Peyer's patch (tissue), 4 donors: ENCODE measurements around the gene FOXL3. TPM values are rescaled to one million over a fixed set of nuclear protein-coding genes. Genes with fewer than 3 reads are reported as not detected.
A peak's percentile ranks its signal among the peaks of the same experiment; 100 is the strongest.
"Not testable (repeated sequence)": the region's sequence is repeated elsewhere in the genome, so short reads cannot be mapped to it uniquely, and the experiment has no call there.

Experiments used
- DNase-seq, 3 donors: peaks; one replicate each; pipeline ENCODE4 v3.0.0-alpha.2; 2017 to 2019
- H3K27ac ChIP-seq, 4 donors: fragments of 200-600 bp; sonication (generic); one replicate each; pipeline ENCODE4 v1.5.1; 2016 to 2019
- H3K27me3 ChIP-seq, 2 donors: fragments of 200-600 bp; sonication (generic); one replicate each; pipeline ENCODE4 v1.5.1; 2019
- H3K36me3 ChIP-seq, 3 donors: fragments of 200-600 bp; sonication (generic); one replicate each; pipeline ENCODE4 v1.5.1; 2016 to 2019
- H3K4me1 ChIP-seq, 4 donors: fragments of 200-600 bp; sonication (generic); one replicate each; pipeline ENCODE4 v1.5.1; 2016 to 2019
- H3K4me3 ChIP-seq, 4 donors: fragments of 200-600 bp; sonication (generic); 1 replicate in 3 of 4; 2 replicates in 1 of 4; pipeline ENCODE4 v1.5.1; 2016 to 2019; ENCODE audit warnings: mild to moderate bottlenecking in 1 of 4
- H3K9me3 ChIP-seq, 4 donors: fragments of 200-600 bp; sonication (generic); one replicate each; pipeline ENCODE4 v1.5.1; 2016 to 2019; ENCODE audit warnings: mild to moderate bottlenecking in 1 of 4
- CTCF ChIP-seq, 6 experiments: fragments of 450-650 bp in 4 of 6; fragments of 200-600 bp in 2 of 6; sonication (generic) in 1 of 6; IDR thresholded peaks; one replicate each; pipeline ENCODE4 v1.5.1; 2017 to 2019; ENCODE audit warnings: antibody characterized with exemption in 6 of 6, mild to moderate bottlenecking in 3 of 6, moderate library complexity in 1 of 6
- POLR2A ChIP-seq, 2 donors: fragments of 450-650 bp; IDR thresholded peaks; one replicate each; pipeline ENCODE4 v1.5.1; 2017; ENCODE audit warnings: antibody characterized with exemption in 2 of 2, mild to moderate bottlenecking in 2 of 2, moderate library complexity in 2 of 2
- total RNA-seq, 4 donors: library from RNA; depleted of rRNA; stranded (reverse); fragments of >200 nt; gene quantifications; one replicate each; pipeline ENCODE4 v1.1.0, GENCODE V29; 2016

Gene FOXL3
- total RNA-seq, 4 donors from 2014 or later, result not detected

DNA sequence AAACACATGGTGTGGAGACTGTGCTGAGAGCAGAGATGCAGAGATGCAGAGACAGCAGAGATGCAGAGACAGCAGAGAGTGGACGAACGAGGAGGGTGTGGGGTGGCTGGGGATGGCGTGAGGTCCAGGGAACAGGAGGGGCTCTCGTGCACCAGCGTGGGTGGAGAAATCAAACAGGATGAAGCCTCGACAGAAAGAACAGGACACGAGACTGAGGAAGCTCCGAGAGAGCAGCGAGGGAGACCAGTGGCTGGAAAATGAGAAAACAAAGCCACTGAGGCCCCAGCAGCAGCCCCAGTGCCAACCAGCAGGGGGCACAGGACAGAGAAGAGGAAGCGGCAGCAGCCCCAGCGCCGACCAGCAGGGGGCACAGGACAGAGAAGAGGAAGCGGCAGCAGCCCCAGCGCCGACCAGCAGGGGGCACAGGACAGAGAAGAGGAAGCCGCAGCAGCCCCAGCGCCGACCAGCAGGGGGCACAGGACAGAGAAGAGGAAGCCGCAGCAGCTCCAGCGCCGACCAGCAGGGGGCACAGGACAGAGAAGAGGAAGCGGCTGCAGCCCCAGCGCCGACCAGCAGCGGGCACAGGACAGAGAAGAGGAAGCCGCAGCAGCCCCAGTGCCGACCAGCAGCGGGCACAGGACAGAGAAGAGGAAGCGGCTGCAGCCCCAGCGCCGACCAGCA is 27.2 kb upstream of the FOXL3 start:
- not testable (repeated sequence) for H3K27ac ChIP-seq, H3K4me1 ChIP-seq, H3K27me3 ChIP-seq, H3K4me3 ChIP-seq
- peaks cover 0 to 30% (median 6%) of the 10 kb centered on the region in 3 donors for H3K36me3 ChIP-seq
- DNase-seq, result peak in 1 of 3 donors; percentile 21
- peaks cover 0 to 15% (median 4%) of the 10 kb centered on the region in 4 donors for H3K9me3 ChIP-seq
- peak in 2 of 6 experiments; percentile 22 to 50 for TF ChIP-seq CTCF (IDR thresholded peaks at IDR 0.05)

- Histone ChIP-seq H3K36me3 (peaks cover 0 to 26% (median 6%) of the 10 kb centered on the region in 3 donors), H3K9me3 (peaks cover 0 to 15% (median 4%) of the 10 kb centered on the region in 4 donors)
- DNase-seq, result peak in 1 of 3 donors; percentile 48
- not testable (repeated sequence) for H3K4me1 ChIP-seq, H3K27me3 ChIP-seq, H3K27ac ChIP-seq, H3K4me3 ChIP-seq
- peak in 3 of 6 experiments; percentile 27 to 59 (median 39) for TF ChIP-seq CTCF (IDR thresholded peaks at IDR 0.05)
These were observed 26.3 kb upstream of the FOXL3 start for GRCh38 chr7:263483-264351.

GRCh38 chr7:264541-265191 is 25.3 kb upstream of the FOXL3 start:
- peaks cover 0 to 6% (median 0%) of the 10 kb centered on the region in 4 donors for H3K4me1 ChIP-seq
- TF ChIP-seq CTCF (IDR thresholded peaks at IDR 0.05) (no peak), POLR2A (IDR thresholded peaks at IDR 0.05) (no peak)
- H3K36me3 ChIP-seq, result peaks cover 0 to 18% (median 6%) of the 10 kb centered on the region in 3 donors
- peak overlapping the region in 2 of 4 donors; percentile 16 to 22 for H3K27ac ChIP-seq
- no peaks in the 10 kb centered on the region for H3K27me3 ChIP-seq
- peak in 1 of 3 donors; percentile 57 for DNase-seq
- no peak overlapping the region for H3K4me3 ChIP-seq
- peaks cover 0 to 15% (median 4%) of the 10 kb centered on the region in 4 donors for H3K9me3 ChIP-seq

- no peak for TF ChIP-seq CTCF (IDR thresholded peaks at IDR 0.05)
- no peak for TF ChIP-seq POLR2A (IDR thresholded peaks at IDR 0.05)
- H3K9me3 ChIP-seq, result peaks cover 0 to 15% (median 4%) of the 10 kb centered on the region in 4 donors
- no peaks in the 10 kb centered on the region for H3K27me3 ChIP-seq
- no peak overlapping the region for H3K27ac ChIP-seq
- no peak for DNase-seq
- no peak overlapping the region for H3K4me3 ChIP-seq
- peaks cover 0 to 6% (median 0%) of the 10 kb centered on the region in 4 donors for H3K4me1 ChIP-seq
- H3K36me3 ChIP-seq, result peaks cover 0 to 11% (median under 1%) of the 10 kb centered on the region in 3 donors
These were observed 24.6 kb upstream of the FOXL3 start for GRCh38 chr7:265192-265997.
